ENCODE data around the gene ZNRF3.

The ZNRF3 gene

DNA sequence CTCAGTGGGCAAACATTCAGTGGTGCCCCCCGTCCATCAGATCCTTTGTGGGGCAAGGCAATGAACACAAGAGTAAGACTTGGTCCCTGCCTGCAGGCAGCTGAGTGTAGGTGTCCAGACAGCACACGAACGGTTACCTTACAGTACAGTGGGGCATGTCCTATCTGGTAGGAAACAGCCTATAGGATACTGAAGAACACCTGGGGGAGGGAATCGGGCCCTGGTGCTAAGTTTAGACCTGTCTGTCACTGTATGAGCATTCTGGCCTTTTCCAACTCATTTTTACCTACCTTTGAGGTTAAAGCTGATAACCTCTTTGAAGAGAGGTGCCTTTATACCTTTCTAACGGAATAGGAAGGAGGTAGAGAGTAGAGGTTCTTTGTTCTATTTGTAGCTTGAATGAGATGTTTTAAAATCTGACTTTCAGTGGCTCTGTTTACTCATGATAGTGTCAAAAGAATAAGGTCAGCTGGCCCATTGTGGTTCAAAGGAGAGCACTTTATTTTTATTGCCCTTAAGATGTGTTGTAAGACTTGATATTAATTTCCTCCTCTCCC, 8.9 kb downstream of the ZNRF3 start:
- FAIRE-seq = no peak
- DNase-seq (ENCODE audit: insufficient read length, low spot score) = no peak
- TF ChIP-seq POLR2A (IDR thresholded peaks at IDR 0.05; ENCODE audit: low read depth, low read length) = no peak

DNA sequence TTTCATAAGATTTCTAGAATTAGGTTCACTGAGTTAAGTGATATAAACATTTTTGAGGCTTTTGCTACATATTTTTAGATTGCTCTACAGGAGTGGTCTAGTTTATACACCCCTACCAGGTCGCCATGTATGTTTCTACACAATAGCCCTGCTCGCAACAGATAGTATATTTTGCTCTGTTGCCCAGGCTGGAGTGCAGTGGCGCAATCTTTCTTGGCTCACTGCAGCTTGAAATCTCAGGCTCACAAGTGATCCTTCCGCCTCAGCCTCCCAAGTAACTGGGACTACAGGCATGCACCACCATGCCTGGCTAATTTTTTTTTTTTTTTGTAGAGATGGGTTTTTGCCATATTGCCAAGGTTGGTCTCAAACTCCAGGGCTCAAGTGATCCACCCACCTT, 10.4 kb downstream of the ZNRF3 start:
- no peak for FAIRE-seq
- no peak for DNase-seq (ENCODE audit: insufficient read length, low spot score)
- no peak for TF ChIP-seq POLR2A (IDR thresholded peaks at IDR 0.05; ENCODE audit: low read depth, low read length)

DNA sequence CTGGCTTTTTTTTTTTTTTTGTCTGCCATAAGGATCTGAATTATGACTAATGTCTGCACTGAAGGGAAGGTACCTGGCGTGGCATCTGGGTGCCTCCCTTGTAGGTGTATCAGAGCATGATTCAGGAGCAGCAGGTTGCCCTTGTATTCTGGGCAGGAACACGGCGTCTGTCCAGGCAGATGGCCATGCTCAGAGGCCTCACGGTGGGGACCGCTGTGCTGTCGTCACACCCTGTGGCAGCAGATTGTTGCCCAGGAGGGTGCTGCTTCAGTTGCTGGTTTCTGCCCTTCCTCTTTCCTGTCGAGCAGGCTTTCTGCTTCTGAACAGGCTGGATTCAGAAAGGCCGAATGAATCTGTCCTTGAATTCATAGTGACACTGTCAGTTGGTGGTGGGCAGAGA, 11.0 kb downstream of the ZNRF3 start:
- TF ChIP-seq POLR2A (IDR thresholded peaks at IDR 0.05; ENCODE audit: low read depth, low read length) = no peak
- DNase-seq (ENCODE audit: insufficient read length, low spot score) (no peak), FAIRE-seq (no peak)

DNA sequence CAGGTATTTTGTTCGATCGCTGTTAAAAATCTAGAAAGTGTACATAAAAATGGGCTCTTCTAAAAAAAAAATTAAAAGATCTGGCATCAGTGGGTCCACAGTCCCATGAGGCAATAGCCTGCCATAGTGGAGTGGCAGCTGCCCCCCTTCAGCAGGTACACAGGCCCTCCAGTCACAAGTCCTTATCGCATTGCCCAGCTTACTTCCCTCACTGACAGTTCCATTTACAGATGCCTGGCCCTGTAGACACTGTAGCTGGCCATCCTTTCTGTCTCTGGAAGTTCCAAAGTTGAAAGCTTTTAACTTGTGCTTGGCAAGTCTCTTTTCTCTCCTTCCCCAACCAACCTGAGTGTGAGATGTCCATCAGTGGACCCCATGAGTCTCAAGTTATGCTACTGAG, 11.4 kb downstream of the ZNRF3 start:
- TF ChIP-seq POLR2A (IDR thresholded peaks at IDR 0.05; ENCODE audit: low read depth, low read length) = no peak
- no peak for FAIRE-seq
- no peak for DNase-seq (ENCODE audit: insufficient read length, low spot score)

DNA sequence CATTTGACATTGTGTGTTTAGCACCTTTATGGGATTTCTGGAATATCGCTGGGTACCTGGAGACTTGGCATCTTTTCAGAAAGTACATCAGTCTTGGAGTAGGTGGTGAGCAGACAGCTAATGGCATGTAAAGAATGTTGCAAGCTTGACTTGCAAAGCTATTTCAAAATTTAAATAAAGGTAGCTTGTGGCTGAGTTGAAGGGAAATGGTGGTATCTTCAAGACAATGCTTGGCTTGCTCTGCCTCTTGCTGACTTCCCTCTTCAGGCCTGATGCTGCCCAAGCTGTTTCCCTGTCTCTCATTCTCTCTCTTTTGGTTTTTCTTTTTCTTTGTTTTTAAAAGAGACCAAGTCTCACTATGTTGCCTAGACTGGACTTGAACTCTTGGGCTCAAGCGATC, 13.2 kb downstream of the ZNRF3 start:
- DNase-seq (ENCODE audit: insufficient read length, low spot score) (no peak), FAIRE-seq (no peak)
- no peak for TF ChIP-seq POLR2A (IDR thresholded peaks at IDR 0.05; ENCODE audit: low read depth, low read length)

DNA sequence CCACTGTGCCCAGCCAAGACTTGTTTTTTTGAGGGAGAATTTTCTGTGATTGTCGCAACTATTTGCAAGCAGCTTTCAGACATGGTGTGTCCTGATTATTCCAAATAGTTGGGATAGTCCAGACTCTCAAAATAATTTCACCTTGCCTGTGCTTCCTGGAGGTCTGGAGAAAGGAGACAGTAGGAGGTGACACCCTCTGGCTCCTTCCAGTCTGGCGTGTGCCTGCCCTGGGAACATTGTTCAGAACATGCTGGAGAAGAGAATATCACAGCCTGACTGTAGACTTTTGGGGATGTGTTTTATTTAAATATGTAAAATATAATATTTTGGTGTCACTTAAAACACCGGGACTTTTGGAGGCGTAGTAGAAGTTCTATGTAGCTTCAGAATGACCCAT, 14.9 kb downstream of the ZNRF3 start:
- no peak for DNase-seq (ENCODE audit: insufficient read length, low spot score)
- no peak for FAIRE-seq
- TF ChIP-seq POLR2A (IDR thresholded peaks at IDR 0.05; ENCODE audit: low read depth, low read length) = no peak

DNA sequence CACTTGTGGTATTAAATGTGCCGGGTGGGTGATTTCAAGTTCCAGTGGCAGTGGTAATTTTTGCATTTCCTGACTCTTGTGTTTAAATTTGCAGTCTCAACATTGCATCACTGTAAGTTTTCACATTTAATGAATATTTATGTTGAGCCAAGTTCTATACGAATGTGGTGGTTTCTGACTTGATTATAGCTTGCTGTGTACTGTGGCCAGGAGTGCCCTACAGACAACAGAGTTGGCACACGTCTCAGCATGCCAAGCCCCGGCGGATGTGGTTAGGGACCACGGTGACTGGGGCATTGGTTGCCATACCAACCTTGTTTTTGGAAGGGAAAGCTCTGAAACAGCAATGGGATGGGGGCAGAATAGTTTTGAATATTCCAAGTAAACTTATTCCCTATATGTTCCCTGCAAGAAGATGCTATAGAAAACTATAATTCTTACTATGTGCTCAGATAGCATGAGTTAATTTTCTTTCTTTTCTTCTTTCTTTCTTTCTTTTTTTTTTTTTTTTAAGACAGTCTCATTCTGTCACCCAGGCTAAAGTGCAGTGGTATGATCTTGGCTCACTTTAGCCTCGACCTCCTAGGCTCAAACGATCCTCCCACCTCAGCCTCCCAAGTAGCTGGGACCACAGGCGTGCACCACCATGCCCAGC, 16.0 kb downstream of the ZNRF3 start:
- no peak for FAIRE-seq
- DNase-seq (ENCODE audit: insufficient read length, low spot score) = no peak
- TF ChIP-seq POLR2A (IDR thresholded peaks at IDR 0.05; ENCODE audit: low read depth, low read length) = no peak

DNA sequence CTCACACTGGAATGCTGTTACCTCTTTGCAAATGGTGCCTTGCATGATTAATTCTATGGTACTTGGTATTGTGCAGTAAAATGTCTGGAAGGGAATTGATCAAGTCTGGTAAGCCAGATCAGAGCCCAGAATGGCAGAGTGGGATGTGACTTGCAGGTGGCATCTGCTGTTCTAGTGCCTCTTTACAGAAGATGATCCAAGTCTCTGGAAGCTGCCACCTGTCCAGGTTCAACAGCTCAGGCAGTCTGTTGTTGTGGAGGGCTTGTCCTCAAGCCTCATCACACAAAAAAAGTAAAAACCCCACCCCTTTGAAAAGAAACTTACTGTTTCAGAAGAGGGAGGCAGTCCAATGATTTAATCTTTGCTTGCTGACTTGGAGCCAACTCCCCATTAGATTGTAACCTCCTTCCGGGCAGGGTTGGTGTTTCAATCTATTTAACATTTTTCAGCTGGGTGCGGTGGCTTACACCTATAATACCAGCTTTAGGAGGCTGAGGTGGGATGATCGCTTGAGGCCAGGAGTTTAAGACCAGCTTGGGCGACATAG, 17.1 kb downstream of the ZNRF3 start:
- DNase-seq (ENCODE audit: insufficient read length, low spot score) (no peak), FAIRE-seq (no peak)
- no peak for TF ChIP-seq POLR2A (IDR thresholded peaks at IDR 0.05; ENCODE audit: low read depth, low read length)

DNA sequence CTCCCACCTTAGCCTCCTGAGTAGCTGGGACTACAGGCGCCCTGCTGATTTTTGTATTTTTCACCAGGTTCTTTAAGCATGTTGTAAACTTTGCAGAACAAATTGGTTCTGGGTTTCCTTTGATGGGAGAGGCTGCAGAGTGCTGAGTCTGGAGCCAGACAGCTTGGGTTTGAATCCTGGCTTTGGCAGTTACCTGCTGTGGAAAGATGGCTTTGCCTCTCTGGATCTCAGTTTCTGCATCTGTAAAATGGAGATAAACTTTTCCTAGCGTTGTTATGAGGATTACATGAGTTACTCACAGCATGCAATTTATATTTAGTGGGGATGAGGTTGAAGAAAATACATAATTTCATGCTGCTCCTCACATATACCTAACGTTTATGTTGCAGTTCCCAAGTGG, 19.1 kb downstream of the ZNRF3 start:
- TF ChIP-seq POLR2A (IDR thresholded peaks at IDR 0.05; ENCODE audit: low read depth, low read length) = no peak
- no peak for DNase-seq (ENCODE audit: insufficient read length, low spot score)
- FAIRE-seq = no peak

DNA sequence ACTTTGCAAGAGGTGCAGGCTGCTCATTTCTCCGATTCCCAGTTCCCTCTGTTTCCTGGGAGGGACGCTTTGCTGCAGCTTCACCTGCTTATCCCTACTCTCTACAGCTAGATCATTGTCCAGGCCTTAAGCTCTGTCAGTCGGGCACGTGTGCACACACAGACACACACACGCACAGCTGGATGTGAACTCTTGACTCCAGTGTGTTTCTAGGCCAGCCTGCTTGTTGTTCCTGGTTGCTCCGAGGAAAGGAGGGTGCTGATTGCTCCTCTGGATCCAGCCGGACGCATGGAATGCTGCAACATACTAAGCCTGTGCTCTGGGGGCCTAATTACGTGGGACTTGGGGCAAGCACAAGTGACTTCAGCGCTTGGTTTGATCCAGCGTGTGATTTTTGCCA, 19.7 kb downstream of the ZNRF3 start:
- no peak for TF ChIP-seq POLR2A (IDR thresholded peaks at IDR 0.05; ENCODE audit: low read depth, low read length)
- DNase-seq (ENCODE audit: insufficient read length, low spot score) (no peak), FAIRE-seq (no peak)

DNA sequence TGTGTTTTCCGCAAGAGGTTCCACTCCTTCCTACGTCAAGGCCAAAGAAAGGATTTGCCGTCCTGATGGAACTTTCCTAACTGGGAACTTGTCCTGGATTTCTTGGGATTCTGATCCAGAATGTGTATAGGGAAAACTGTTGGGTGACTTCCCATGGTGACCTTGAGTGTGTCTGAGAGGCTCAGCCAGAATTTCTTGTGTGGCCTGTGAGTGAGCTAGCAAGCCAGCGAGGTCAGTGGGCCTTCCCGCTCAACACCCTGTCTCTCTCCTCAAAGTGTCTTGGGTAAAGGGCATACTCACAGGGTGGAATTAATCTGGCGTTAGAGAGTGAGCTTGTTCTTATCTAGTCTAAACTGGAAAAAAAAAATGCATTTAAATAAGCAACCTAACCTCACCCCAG, 20.4 kb downstream of the ZNRF3 start:
- FAIRE-seq (no peak), DNase-seq (ENCODE audit: insufficient read length, low spot score) (no peak)
- no peak for TF ChIP-seq POLR2A (IDR thresholded peaks at IDR 0.05; ENCODE audit: low read depth, low read length)

DNA sequence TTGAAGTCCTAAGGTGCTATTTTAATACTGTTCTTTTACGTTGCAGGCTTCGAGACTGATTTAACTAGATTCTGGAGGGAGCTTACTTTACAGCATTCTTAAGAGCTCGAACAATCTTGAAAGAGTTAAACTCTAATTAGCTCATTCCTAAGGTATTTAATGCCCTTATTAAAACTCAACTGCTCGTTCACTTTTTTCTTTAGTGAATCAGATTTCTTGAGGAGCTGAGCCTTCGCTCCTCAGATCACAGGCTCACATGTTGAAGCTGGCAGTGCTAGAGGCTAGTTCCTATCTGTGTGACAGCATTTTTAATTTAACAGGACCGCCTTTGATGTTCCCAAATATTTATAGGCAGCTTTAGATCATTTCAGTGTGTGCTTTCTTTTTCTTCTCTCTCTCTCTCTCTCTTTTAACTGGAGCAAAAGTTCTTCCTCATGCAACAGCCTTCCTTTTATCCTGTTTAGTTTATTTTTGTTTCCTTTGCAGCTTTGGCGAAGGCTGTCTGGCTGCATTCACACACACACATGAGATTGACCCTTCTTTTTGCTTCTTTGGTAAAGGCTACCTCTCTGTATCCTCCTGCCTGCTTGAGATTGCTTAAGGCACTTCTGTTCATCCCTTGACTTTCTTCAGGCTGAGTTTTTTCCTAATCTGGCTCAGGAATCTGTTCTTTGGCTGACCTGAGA, 21.0 kb downstream of the ZNRF3 start:
- no peak for FAIRE-seq
- DNase-seq (ENCODE audit: insufficient read length, low spot score) = no peak
- TF ChIP-seq POLR2A (IDR thresholded peaks at IDR 0.05; ENCODE audit: low read depth, low read length) = no peak

DNA sequence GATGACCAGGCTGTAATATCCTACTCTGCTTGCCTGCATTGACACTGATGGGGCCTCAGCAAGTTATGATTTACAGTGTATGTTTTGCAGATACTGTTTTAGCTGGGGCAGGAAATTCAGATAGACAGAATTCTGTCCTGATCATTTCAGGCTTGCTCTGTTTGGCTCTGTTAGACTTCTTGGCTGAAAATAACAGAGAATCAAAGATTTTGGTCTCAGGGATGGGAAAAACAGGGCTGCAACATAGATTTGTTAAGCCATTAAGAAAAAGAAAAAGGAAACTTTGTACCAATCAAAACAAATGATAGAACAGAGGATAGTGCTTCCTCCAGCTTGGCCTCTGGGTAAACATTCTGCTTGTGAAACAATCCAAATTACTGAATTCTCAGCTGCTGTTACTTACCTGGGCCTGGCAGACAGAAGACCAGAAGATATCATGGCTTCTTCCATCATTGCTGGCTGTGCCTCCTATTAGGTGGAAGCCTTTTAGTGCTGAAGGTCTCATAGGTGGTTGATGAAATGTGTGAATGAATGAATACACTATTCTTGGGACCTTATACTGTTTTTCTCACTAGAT, 22.0 kb downstream of the ZNRF3 start:
- DNase-seq (ENCODE audit: insufficient read length, low spot score) = no peak
- no peak for FAIRE-seq
- no peak for TF ChIP-seq POLR2A (IDR thresholded peaks at IDR 0.05; ENCODE audit: low read depth, low read length)

DNA sequence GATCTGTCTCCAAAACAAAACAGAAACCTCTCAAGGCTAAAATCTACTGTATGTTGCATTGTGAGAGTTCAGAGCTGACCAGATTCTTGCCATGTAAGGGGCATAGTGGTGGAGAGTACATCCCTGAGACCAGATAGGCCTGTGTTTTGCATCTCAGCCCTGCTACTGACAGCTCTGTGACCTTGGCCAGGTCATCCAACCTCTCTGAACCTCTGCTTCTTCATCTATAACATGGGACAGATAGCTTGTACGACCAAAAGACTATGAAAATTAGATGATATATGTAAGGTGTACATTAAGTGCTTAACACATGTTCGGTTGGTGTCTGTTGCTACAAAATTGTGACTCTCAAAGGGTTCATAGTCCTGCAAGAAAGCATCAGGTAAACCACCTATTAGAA, 22.9 kb downstream of the ZNRF3 start:
- TF ChIP-seq POLR2A (IDR thresholded peaks at IDR 0.05; ENCODE audit: low read depth, low read length) = no peak
- FAIRE-seq = no peak

More for the DNA sequence above, 22.9 kb downstream of the ZNRF3 start:
- no peak for DNase-seq (ENCODE audit: insufficient read length, low spot score)
